Activated CD4-positive, alpha-beta T cell treated with anti-CD3 and anti-CD28 coated beads for 24 hours (primary cell): ENCODE measurements around the gene MXD4.
"Not testable (repeated sequence)": the region's sequence is repeated elsewhere in the genome, so short reads cannot be mapped to it uniquely, and the experiment has no call there.

ENCODE experiments used
- DNase-seq, 2 donors: peaks; one replicate each; pipeline ENCODE4 v3.0.0-alpha.2; 2020; ENCODE audit warnings: low read depth in 2 of 2

MXD4 gene

DNA sequence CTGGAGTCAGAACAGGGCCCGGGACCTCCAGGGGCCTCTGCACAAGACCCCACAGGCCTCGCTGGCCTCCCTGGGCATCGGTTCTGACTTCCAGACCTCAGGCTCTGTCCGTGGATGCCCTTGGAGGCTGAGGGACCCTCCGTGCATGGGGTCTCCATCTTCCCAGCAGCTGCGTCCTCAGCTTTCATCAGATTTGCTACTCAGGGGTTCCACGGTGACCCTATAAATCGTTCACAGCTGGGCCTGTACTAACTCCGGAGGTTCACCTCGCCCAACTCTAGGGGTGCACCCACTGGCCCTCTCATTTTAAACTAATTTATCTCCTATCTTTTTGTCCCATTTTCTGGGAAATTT is 13.1 kb upstream of the MXD4 start:
- DNase-seq = not testable (repeated sequence)

DNA sequence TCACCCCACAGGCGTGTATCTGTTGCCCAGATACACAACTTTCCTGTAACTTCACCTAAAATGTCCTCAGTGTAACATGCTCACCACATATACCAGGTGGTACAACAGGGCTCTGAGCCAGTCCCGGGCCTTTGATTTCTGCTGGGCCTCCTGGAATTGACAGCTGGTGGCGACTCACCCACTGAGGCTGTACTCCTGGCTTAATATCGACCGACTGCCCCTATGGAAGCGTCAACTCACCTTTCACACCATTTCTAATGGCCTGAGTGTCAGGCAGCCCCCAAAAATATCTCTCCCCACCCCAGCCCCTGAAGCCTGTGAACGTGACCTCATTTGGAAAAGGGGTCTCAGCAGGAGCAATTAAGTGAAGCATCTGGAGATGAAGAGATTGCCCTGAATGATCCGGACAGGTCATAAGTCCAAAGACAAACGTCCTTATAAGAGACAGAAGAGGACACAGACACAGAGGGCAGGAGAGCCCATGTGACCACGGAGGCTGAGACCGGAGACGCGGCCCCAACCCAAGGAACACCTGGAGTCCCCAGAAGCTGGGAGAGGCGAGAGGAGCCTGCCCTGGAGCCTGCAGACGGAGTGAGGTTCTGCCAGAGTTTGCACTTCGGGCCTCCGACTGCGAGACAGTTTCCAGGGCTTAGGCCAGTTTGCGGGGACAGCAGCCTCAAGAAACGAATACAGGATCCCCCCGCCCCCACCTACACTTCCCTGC is 12.6 kb upstream of the MXD4 start:
- no peak for DNase-seq

DNA sequence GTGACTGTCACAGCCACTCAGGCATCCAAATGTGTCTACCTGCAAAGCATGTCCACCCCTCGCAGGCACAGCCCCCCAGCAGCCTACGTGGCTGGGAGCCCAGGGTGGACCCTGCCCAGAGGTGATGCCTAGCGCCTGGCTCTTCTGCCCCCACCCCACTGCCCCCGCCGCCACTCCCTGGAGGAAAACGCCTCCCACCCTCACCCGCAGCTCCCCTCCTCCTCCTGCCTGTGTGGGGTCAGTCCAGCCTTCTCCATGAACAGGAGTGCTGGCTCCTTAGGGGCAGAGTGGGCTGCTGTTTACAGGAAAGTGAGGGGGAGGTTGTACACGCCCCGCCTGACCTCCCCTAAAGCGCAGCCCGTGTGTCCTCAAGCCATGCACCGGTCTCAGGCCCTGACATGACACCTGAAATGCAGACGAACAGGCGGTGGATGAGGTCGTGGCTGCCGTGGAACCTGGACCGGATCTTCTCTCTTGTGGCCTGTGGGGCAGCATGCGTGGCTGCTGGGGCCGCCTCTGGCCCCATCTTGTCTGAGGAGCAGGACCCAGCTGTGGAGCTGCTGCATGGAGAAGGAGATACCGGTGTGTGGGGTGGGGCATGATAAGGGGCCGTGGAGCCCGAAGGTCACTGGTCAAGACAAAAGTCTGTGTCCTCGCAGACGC is 11.9 kb upstream of the MXD4 start:
- DNase-seq = no peak

- no peak for DNase-seq
Observed at GRCh38 chr4:2273221-2273620, 11.3 kb upstream of the MXD4 start.

DNA sequence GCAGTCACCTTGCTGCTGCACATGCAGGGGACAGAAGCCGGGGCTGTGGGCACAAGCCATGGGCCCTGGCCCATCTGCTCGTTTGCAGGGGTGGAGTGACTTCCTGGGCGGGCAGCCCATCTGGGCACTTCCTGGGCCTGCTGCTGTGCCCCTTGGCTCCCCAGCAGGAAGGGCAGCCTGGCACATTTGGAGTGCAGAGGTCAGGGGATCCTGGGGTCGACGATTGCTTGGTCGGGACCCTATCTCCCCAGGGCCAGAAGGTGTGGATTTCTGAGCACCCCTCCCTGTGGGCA is 10.9 kb upstream of the MXD4 start:
- DNase-seq = no peak

GRCh38 chr4:2272026-2272827 is 10.3 kb upstream of the MXD4 start:
- DNase-seq = no peak

DNA sequence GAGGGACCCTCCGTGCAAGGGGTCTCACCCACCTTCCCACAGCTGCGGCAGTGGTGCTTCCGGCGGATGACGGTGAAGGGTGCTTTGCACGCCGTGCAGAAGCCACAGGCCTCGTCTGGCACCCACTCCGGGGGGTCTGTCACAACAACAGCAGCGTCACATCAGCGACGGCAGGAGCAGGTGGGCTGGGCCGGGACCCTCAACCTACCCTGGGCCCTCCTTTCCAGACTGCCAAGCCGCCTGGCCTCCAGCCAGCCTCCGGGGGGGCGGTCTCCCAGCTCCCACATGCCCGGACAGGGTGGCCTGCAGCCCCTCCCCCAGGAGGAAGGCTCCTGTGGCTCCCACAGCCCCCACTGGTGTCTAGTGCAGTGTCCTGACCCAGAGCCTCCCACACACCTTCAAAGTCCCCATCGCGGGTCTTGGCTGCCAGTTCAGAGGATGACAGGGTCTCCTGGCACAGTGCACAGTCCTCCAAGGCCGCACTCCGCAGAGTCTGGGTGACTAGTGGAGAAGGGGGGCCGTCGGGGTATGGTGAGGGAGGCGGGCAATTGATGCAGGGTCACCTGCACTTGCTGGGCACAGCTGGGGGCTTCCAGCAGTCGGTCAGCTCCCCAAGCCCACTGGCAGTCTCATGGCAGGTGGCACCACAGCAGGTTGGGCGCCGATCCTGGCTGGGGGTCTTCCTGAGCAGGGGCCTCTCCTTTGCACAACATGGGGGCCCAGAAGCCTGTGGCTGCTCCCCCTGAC is 9.5 kb upstream of the MXD4 start:
- DNase-seq = no peak

GRCh38 chr4:2270341-2271165 is 8.6 kb upstream of the MXD4 start:
- no peak for DNase-seq

GRCh38 chr4:2269618-2270163 is 7.8 kb upstream of the MXD4 start:
- no peak for DNase-seq

DNA sequence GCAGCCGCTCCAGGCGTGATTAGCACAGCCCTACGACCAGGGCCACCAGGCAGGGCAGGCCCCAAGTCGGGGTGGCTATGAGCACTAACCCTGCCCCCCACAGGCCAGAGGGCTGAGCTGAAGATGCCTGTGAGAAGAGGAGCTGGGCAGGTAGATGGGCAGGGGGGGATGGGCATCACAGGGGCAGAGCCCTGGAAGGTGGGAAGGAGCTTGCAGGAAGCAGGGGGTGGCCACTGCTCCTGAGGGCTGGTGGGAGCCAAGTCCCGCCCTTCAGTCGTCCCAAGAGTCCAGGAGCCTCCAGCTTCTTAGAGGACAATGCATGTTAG is 7.3 kb upstream of the MXD4 start:
- DNase-seq = no peak

DNA sequence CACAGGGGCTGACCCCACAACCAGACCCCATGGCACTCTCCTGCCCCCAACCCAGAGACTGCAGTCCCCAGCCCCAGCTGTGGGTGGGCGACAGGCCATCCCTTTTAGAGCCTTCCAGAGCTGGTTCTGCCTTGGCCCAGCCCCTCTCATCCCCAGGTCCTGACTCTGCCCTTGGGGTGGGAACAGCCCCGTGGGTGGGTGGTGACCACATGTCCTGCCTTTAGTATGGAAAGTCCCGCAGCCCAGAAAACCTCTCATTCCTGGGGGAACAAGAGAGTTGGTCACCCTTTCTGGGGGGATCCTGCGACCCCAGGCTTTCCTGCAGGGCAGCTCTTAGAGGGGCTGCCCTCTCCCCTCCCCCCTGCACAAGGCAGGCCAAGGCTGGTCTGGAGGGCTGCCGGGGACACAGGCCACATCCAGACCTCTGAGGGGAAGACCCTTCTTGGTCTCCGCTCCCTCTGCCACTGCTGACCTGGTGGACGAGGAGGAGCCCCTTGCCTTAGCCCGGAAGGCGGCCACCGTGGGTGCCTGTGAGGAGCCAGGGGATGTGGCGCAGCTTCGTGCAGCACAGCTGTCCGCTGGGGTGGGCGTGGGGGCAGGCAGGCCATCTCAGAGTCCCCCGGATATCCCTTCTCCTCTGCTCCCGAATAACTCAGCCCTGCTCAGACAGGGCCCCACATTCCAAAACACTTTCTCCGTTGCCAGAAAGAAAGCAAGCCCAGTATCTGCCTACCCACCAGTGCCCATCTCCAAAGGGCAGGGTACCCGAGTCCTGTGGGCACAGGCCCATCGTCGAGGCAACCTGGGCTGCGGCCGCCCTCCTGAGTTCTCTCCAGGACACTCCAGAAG is 6.7 kb upstream of the MXD4 start:
- DNase-seq = no peak

DNA sequence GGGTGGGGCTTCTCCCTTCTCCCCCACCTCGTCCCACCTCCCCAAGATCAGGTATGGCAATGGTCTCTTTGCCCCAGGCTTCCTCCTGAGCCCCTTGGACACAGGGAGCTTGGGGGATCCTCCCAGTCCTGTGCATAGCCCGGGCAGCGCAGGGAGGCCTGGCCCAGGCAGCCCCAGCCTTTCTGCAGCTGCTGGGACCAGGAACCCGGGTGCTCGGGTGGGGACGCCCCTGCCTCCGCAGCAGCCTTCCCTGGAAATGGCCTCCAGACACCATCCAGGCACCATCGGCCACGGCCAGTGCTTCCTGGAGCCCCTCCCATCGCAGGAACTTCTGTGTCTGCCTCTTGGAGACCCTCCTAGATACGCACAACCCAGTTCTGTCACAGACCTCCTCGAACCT is 5.9 kb upstream of the MXD4 start:
- DNase-seq = no peak

GRCh38 chr4:2267320-2267811 is 5.5 kb upstream of the MXD4 start:
- no peak for DNase-seq

DNA sequence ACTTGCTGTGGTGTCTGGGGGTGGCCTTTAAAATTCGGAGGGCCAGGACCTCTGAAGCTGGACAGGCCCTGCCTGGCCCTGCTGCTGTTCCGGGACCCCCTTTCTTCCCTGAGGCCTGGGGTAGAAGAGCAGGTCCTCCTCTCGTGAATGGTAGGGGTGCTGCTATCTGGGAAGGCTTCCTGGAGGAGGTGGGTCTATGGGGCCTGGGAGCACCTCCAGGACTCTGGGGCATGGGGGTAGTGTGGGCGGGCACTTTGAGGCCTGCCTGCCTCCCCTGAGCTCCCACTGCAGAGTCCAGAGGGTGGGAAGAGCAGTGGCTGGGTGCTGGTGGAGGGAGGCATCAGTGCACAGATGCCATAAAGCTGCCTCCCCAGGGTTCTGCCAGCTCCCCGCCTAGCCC is 4.9 kb upstream of the MXD4 start:
- DNase-seq = no peak

DNA sequence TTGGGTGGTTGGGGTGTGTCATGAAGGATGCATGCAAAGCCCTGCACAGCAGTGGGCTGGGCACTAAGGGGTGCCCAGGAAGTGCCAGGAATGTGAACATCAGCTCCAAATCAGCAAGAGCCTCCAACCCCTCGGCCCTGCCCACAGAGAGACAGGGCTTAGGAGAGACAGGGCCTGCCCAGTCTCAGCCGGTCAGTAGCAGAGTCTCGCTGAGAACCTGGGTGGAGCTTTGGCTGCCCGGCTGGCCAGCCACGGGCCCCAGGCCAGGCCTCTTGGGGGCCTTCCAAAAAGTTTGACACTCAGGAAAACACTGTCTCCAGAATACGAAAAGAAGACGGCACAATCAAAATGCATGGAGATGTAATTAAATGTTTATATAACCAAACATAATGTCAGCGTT is 4.3 kb upstream of the MXD4 start:
- DNase-seq = no peak

DNA sequence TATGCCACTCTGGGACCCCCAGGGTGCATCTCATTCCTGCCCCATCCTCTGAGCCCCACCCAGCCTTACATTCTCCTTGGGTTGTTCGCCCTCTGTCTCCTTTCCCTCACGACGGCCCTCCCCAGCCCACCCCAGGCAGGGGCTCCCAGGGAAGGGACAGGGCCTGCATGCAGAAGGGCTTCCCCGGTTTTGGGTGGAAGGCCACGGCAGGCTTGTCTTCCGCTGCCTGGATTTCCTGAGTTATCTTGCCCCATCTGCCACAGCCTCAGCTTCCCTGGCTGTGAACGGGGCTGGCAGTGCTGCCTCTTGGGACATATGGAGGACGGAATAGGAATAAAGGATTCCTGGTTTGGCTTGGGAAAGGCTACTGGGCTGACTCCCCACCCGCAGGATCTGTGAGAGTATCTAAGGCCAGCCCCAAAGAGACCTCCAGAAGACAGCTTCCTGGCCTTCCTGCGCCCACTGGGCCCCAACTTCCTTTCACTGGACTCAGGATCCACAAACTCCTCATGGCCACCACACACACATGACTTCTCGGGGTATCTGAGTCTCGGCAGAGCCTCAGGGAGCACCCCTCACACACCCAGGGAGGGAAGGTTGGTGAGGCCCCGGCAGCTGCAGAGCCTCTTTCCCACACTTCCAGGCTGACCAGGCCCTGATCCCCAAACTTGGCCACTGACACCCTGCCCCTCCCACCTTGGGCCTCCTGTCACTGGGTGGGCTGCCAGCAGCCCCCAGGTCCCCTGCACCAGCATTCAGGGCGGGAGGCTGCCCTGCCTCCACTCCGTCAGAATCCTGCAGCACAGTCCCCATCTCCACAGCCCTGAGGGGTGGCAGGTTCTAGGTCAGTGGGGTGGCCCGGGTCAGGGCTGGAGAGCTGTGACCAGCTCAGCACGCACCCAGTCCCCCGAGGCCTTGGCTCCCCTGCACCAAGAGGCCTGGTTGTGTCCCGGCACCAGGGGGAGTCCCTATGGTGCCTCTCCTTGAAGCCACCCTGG is 3.5 kb upstream of the MXD4 start:
- no peak for DNase-seq

GRCh38 chr4:2264481-2265041 is 2.7 kb upstream of the MXD4 start:
- no peak for DNase-seq

GRCh38 chr4:2263926-2264321 is 2.0 kb upstream of the MXD4 start:
- DNase-seq = no peak

GRCh38 chr4:2262944-2263250 is 988 bp upstream of the MXD4 start:
- no peak for DNase-seq
